ENCODE results near the gene NUDCD2. TPM values are rescaled to one million over a fixed set of nuclear protein-coding genes. Genes with fewer than 3 reads are reported as not detected.
"Not testable (repeated sequence)": the region's sequence is repeated elsewhere in the genome, so short reads cannot be mapped to it uniquely, and the experiment has no call there.

NUDCD2 gene
- total RNA-seq, 2 experiments from 2014 or later, result 30.0 to 67.6 TPM

DNA sequence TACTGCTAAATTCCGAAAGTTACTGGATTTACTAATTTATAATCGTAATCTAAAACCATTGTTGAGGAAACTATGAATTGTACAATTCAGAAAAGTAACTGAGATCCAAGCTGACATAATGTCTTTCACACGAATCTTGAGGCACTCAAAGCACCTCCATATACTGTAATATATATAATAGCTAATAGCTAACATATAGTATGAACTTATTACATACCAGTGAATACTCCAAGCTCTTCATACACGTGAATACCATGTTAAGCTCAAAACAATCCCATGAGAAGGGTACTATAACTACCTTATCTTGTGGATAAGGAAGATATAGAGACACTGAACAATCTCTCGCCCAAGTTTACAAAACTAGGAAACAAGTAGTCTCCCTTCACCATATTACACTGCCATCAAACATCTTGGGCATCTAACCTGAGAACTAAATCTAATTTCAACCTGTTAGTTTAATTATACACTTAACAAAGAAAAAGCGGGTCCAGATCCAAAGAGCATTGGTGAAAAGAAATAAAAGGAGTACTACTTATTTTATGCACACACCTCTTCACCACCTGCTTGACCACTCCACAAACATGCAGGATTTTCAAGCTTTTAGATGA lies 1.0 kb downstream of the NUDCD2 start:
- DNase-seq (ENCODE audit: low spot score), result peak; percentile 19
- H3K4me3 ChIP-seq (ENCODE audit: low read depth, low read length, poor library complexity, severe bottlenecking), result peak overlapping the region; percentile 90
- no TSS peak for BruUV-seq (replicated peaks)
- peaks cover 43% of the 10 kb centered on the region for H3K4me1 ChIP-seq (ENCODE audit: insufficient read depth, low read length, poor library complexity, severe bottlenecking)
- intact Hi-C loops (cut with micrococcal nuclease; ENCODE audit: unreplicated experiment), result no loop called here
- H3K27ac ChIP-seq (ENCODE audit: low read depth, low read length, poor library complexity, severe bottlenecking), result peak overlapping the region; percentile 92
- H2AFZ ChIP-seq (ENCODE audit: low read length), result peak overlapping the region; percentile 56; the same call in 1 of the 2 replicates
- TF ChIP-seq EZH2phosphoT487 (IDR thresholded peaks at IDR 0.05; ENCODE audit: borderline replicate concordance, low read depth, low read length) (no peak), CTCF (conservative IDR thresholded peaks at IDR 0.05; ENCODE audit: low read length) (no peak)
- no peaks in the 10 kb centered on the region for H3K9me3 ChIP-seq (ENCODE audit: low read length)
- no peaks in the 10 kb centered on the region for H4K20me1 ChIP-seq (ENCODE audit: insufficient read depth, low read length)
- ChIA-PET CTCF (ENCODE audit: unreplicated experiment) (interaction anchor here (1.0 to 1.1 kb wide), 3 partner anchors 17 to 47 kb away, joined by 3 to 5 read pairs (median 5); partner anchors contain the start of gene MAT2B), POLR2A (interaction anchor here (0.6 to 9.6 kb wide), 17 partner anchors 8 to 123 kb away, joined by 3 to 197 read pairs (median 4); partner anchors contain the start of genes CCNG1 and MAT2B)
- H3K36me3 ChIP-seq (ENCODE audit: insufficient read depth, low read length), result peaks cover 56% of the 10 kb centered on the region
- H3K4me2 ChIP-seq (ENCODE audit: low read length), result peak overlapping the region; percentile 77
- H3K9me2 ChIP-seq (ENCODE audit: insufficient read depth, low read length), result no peaks in the 10 kb centered on the region
- H3K79me2 ChIP-seq (ENCODE audit: insufficient read depth, low read depth, low read length), result peaks cover 71% of the 10 kb centered on the region

GRCh38 chr5:163456840-163457239 lies 3.1 kb downstream of the NUDCD2 start:
- intact Hi-C loops (cut with micrococcal nuclease; ENCODE audit: unreplicated experiment), result no loop called here
- H3K27ac ChIP-seq (ENCODE audit: low read depth, low read length, poor library complexity, severe bottlenecking), result no peak overlapping the region
- no peak overlapping the region for H2AFZ ChIP-seq (ENCODE audit: low read length)
- peaks cover 25% of the 10 kb centered on the region for H3K4me1 ChIP-seq (ENCODE audit: insufficient read depth, low read length, poor library complexity, severe bottlenecking)
- no peak for DNase-seq (ENCODE audit: low spot score)
- H3K4me3 ChIP-seq (ENCODE audit: low read depth, low read length, poor library complexity, severe bottlenecking), result peak overlapping the region; percentile 90
- CTCF ChIA-PET (ENCODE audit: unreplicated experiment), result no interaction called here
- H3K9me3 ChIP-seq (ENCODE audit: low read length), result no peaks in the 10 kb centered on the region
- no peak overlapping the region for H3K4me2 ChIP-seq (ENCODE audit: low read length)
- no peaks in the 10 kb centered on the region for H4K20me1 ChIP-seq (ENCODE audit: insufficient read depth, low read length)
- peaks cover 51% of the 10 kb centered on the region for H3K79me2 ChIP-seq (ENCODE audit: insufficient read depth, low read depth, low read length)
- peaks cover 58% of the 10 kb centered on the region for H3K36me3 ChIP-seq (ENCODE audit: insufficient read depth, low read length)
- no peaks in the 10 kb centered on the region for H3K9me2 ChIP-seq (ENCODE audit: insufficient read depth, low read length)
- POLR2A ChIA-PET, result interaction anchor here (0.7 to 9.6 kb wide), 3 partner anchors 12 to 113 kb away, joined by 6 to 197 read pairs (median 8); partner anchors contain the start of gene CCNG1
- TF ChIP-seq EZH2phosphoT487 (IDR thresholded peaks at IDR 0.05; ENCODE audit: borderline replicate concordance, low read depth, low read length) (no peak), CTCF (conservative IDR thresholded peaks at IDR 0.05; ENCODE audit: low read length) (no peak)
- no TSS peak for BruUV-seq (replicated peaks)

DNA sequence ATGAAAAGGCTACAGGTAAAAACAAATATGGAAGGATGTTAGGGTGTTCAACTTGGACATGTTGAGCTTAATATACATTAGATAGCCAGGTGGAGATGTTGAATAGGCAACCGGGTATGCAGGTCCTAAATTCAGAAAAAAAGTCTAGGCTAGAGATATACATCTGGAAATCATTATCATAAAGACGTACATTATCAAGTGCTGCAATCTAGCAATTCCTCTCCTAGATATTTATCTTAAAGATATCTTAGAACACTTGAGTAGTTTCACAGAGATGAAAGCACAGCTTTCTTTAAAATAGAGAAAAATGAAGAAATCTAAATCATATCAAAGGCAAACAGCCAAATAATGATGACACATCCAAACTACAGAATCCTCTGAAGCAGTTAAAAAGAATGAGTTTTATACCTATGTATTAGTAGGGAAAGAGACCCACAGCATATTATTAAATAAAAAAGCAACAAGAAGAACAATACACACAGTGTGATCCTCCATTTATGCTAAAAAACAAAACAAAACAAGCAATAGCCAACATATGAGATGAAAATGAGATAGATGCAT lies 3.8 kb downstream of the NUDCD2 start:
- intact Hi-C loops (cut with micrococcal nuclease; ENCODE audit: unreplicated experiment), result no loop called here
- BruUV-seq (replicated peaks), result no TSS peak
- ChIA-PET POLR2A (interaction anchor here (1.6 to 9.6 kb wide), 2 partner anchors 13 to 15 kb away, joined by 6 to 197 read pairs; partner anchors contain the start of gene CCNG1), CTCF (ENCODE audit: unreplicated experiment) (no interaction called here)
- Histone ChIP-seq H3K4me2 (ENCODE audit: low read length) (no peak overlapping the region), H3K4me1 (ENCODE audit: insufficient read depth, low read length, poor library complexity, severe bottlenecking) (peaks cover 23% of the 10 kb centered on the region), H4K20me1 (ENCODE audit: insufficient read depth, low read length) (no peaks in the 10 kb centered on the region), H3K36me3 (ENCODE audit: insufficient read depth, low read length) (peaks cover 65% of the 10 kb centered on the region), H3K27ac (ENCODE audit: low read depth, low read length, poor library complexity, severe bottlenecking) (no peak overlapping the region), H3K9me2 (ENCODE audit: insufficient read depth, low read length) (no peaks in the 10 kb centered on the region), H3K79me2 (ENCODE audit: insufficient read depth, low read depth, low read length) (peaks cover 46% of the 10 kb centered on the region), H2AFZ (ENCODE audit: low read length) (no peak overlapping the region), H3K4me3 (ENCODE audit: low read depth, low read length, poor library complexity, severe bottlenecking) (no peak overlapping the region), H3K9me3 (ENCODE audit: low read length) (no peaks in the 10 kb centered on the region)
- DNase-seq (ENCODE audit: low spot score), result no peak
- TF ChIP-seq CTCF (conservative IDR thresholded peaks at IDR 0.05; ENCODE audit: low read length), result no peak
- TF ChIP-seq EZH2phosphoT487 (IDR thresholded peaks at IDR 0.05; ENCODE audit: borderline replicate concordance, low read depth, low read length), result no peak

- CTCF ChIA-PET (ENCODE audit: unreplicated experiment); H2AFZ ChIP-seq (ENCODE audit: low read length); H4K20me1 ChIP-seq (ENCODE audit: insufficient read depth, low read length); intact Hi-C loops (cut with micrococcal nuclease; ENCODE audit: unreplicated experiment); H3K4me3 ChIP-seq (ENCODE audit: low read depth, low read length, poor library complexity, severe bottlenecking); H3K27ac ChIP-seq (ENCODE audit: low read depth, low read length, poor library complexity, severe bottlenecking); H3K9me2 ChIP-seq (ENCODE audit: insufficient read depth, low read length); H3K4me2 ChIP-seq (ENCODE audit: low read length); DNase-seq (ENCODE audit: low spot score); BruUV-seq (replicated peaks); H3K9me3 ChIP-seq (ENCODE audit: low read length): not testable (repeated sequence)
- POLR2A ChIA-PET, result interaction anchor here (0.6 to 9.6 kb wide), 4 partner anchors 13 to 47 kb away, joined by 3 to 197 read pairs (median 6); partner anchors contain the start of gene CCNG1
- H3K4me1 ChIP-seq (ENCODE audit: insufficient read depth, low read length, poor library complexity, severe bottlenecking), result peaks cover 23% of the 10 kb centered on the region
- H3K36me3 ChIP-seq (ENCODE audit: insufficient read depth, low read length), result peaks cover 72% of the 10 kb centered on the region
- peaks cover 41% of the 10 kb centered on the region for H3K79me2 ChIP-seq (ENCODE audit: insufficient read depth, low read depth, low read length)
Observed at GRCh38 chr5:163455406-163455805, 4.5 kb downstream of the NUDCD2 start.
